Gastrocnemius medialis (tissue), 4 donors: ENCODE measurements around the gene NTMT1.

Source experiments
- POLR2A ChIP-seq, 2 donors: fragments of 450-650 bp; IDR thresholded peaks; one replicate each; pipeline ENCODE4 v1.6.1; 2017; ENCODE audit warnings: antibody characterized with exemption in 2 of 2, mild to moderate bottlenecking in 2 of 2, moderate library complexity in 2 of 2
- TF ChIP-seq, protein P1 (sequence below), 5 experiments: fragments of 450-650 bp in 3 of 5; fragments of 200-600 bp in 2 of 5; sonication (generic) in 2 of 5; IDR thresholded peaks in 4 of 5; conservative IDR thresholded peaks in 1 of 5; 1 replicate in 4 of 5; 2 replicates in 1 of 5; pipeline ENCODE4 v1.5.1; 2016 to 2019; ENCODE audit warnings: antibody characterized with exemption in 5 of 5, mild to moderate bottlenecking in 3 of 5, moderate library complexity in 3 of 5

DNA sequence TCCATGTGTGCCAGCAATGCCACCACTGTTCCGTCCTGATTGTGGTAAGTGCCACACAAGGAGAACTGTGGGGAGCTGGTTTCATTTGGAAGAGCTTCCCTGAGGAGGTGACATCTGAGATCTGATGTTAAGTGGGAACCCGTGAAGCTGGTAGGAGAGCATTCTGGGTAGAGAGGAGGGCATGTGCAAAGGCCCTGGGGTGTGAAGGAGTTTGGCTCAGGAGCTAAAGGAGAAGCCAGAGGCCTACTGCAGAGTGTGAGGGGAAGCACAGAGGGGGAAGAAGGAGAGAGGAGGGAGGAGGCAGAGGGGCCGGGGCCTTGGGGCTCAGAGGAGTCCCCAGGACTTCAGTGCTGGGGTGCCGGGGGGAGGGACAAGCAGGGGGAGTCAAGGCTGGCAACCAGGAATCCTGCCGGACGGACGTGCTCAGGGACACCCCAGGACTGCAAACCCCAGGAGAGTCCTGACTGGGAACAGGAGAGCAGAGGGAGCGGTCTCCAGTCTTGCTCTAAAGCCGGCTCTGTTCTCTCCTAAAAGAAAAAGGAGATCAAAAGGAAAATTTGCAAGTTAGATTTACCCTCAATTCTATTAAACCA lies 24.8 kb upstream of the NTMT1 start:
- TF ChIP-seq POLR2A (IDR thresholded peaks at IDR 0.05), result no peak
- TF ChIP-seq, protein P1, sequence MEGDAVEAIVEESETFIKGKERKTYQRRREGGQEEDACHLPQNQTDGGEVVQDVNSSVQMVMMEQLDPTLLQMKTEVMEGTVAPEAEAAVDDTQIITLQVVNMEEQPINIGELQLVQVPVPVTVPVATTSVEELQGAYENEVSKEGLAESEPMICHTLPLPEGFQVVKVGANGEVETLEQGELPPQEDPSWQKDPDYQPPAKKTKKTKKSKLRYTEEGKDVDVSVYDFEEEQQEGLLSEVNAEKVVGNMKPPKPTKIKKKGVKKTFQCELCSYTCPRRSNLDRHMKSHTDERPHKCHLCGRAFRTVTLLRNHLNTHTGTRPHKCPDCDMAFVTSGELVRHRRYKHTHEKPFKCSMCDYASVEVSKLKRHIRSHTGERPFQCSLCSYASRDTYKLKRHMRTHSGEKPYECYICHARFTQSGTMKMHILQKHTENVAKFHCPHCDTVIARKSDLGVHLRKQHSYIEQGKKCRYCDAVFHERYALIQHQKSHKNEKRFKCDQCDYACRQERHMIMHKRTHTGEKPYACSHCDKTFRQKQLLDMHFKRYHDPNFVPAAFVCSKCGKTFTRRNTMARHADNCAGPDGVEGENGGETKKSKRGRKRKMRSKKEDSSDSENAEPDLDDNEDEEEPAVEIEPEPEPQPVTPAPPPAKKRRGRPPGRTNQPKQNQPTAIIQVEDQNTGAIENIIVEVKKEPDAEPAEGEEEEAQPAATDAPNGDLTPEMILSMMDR (IDR thresholded peaks at IDR 0.05 in 4 of 5, conservative IDR thresholded peaks at IDR 0.05 in 1 of 5), result no peak
